Dermis blood vessel endothelial cell (primary cell): ENCODE data around the gene SEPSECS. TPM values are rescaled to one million over a fixed set of nuclear protein-coding genes. Genes with fewer than 3 reads are reported as not detected.
A peak's percentile ranks its signal among the peaks of the same experiment; 100 is the strongest.

Experiments
- DNase-seq: peaks from one replicate; pipeline ENCODE4 v3.0.0; 2010
- total RNA-seq: library from RNA; depleted of rRNA; stranded (reverse); fragments of >200 nt; gene quantifications from 2 replicates; pipeline ENCODE4 v1.2.3, GENCODE V29; 2014

Gene SEPSECS
- total RNA-seq, result 10.2 and 10.6 TPM in 2 replicates

GRCh38 chr4:25159837-25160713 lies at the start of gene SEPSECS:
Gene SEPSECS (minus strand): TSS chr4:25160449. CDS start chr4:25160369, 80 bp downstream.
- DNase-seq, result peak; percentile 98

- no peak for DNase-seq
Measured at GRCh38 chr4:25209702-25210101, 49.5 kb upstream of the SEPSECS start.

- DNase-seq, result no peak
Measured at GRCh38 chr4:25207997-25208396, 47.7 kb upstream of the SEPSECS start.

- DNase-seq, result no peak
Measured at GRCh38 chr4:25198713-25199112, 38.5 kb upstream of the SEPSECS start.

GRCh38 chr4:25190407-25190806 lies 30.2 kb upstream of the SEPSECS start:
- DNase-seq, result no peak

- DNase-seq, result no peak
Measured at GRCh38 chr4:25184056-25184455, 23.8 kb upstream of the SEPSECS start.

GRCh38 chr4:25182937-25183336 lies 22.7 kb upstream of the SEPSECS start:
- DNase-seq, result no peak

- peak; percentile 70 for DNase-seq
Measured at GRCh38 chr4:25180524-25181131, 20.4 kb upstream of the SEPSECS start.

- no peak for DNase-seq
Measured at GRCh38 chr4:25178838-25179261, 18.6 kb upstream of the SEPSECS start.

- DNase-seq, result no peak
Measured at GRCh38 chr4:25177147-25177546, 16.9 kb upstream of the SEPSECS start.

- no peak for DNase-seq
Measured at GRCh38 chr4:25174674-25175073, 14.4 kb upstream of the SEPSECS start.

- peak; percentile 93 for DNase-seq
Measured at GRCh38 chr4:25172961-25173915, 13.0 kb upstream of the SEPSECS start.

- no peak for DNase-seq
Measured at GRCh38 chr4:25171201-25171865, 11.1 kb upstream of the SEPSECS start.

- no peak for DNase-seq
Measured at GRCh38 chr4:25169446-25169845, 9.2 kb upstream of the SEPSECS start.

- no peak for DNase-seq
Measured at GRCh38 chr4:25165916-25166315, 5.7 kb upstream of the SEPSECS start.

GRCh38 chr4:25163196-25163595 lies 2.9 kb upstream of the SEPSECS start:
- DNase-seq, result no peak

GRCh38 chr4:25162566-25162965 lies 2.3 kb upstream of the SEPSECS start:
- no peak for DNase-seq

- DNase-seq, result no peak
Measured at GRCh38 chr4:25161593-25161950, 1.3 kb upstream of the SEPSECS start.

GRCh38 chr4:25160714-25161592 lies 704 bp upstream of the SEPSECS start:
- no peak for DNase-seq

- DNase-seq, result no peak
Measured at GRCh38 chr4:25158817-25159216, 1.4 kb downstream of the SEPSECS start.

GRCh38 chr4:25157081-25157480 lies 3.2 kb downstream of the SEPSECS start:
- DNase-seq, result no peak
